ENCODE data around the gene SHROOM3.

DNA sequence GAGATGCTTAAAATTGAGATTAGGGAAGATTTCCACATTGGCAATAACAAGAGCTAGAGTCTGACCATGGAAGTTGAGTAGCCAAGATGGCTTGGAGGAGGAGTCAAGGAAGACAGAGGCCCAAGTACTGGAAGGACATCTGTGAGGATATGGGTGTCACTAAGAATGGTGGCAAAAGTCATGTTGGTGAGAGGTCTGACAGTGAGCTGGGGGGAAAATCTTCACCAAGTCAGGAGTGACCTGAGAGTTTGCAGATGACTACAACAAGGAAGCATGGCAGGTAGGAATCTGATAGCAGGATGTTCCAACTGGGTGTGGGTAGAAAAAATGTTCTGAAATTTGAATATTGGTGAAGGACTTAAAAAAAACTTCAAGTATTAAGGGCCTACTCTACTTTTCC lies 103.3 kb downstream of the SHROOM3 start:
- TF ChIP-seq, protein P1, sequence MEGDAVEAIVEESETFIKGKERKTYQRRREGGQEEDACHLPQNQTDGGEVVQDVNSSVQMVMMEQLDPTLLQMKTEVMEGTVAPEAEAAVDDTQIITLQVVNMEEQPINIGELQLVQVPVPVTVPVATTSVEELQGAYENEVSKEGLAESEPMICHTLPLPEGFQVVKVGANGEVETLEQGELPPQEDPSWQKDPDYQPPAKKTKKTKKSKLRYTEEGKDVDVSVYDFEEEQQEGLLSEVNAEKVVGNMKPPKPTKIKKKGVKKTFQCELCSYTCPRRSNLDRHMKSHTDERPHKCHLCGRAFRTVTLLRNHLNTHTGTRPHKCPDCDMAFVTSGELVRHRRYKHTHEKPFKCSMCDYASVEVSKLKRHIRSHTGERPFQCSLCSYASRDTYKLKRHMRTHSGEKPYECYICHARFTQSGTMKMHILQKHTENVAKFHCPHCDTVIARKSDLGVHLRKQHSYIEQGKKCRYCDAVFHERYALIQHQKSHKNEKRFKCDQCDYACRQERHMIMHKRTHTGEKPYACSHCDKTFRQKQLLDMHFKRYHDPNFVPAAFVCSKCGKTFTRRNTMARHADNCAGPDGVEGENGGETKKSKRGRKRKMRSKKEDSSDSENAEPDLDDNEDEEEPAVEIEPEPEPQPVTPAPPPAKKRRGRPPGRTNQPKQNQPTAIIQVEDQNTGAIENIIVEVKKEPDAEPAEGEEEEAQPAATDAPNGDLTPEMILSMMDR (IDR thresholded peaks at IDR 0.05): no peak
- no peak for TF ChIP-seq POLR2A (IDR thresholded peaks at IDR 0.05)

All from Peyer's patch (tissue), 4 donors.